Liver (tissue), 9 donors: ENCODE data around the gene LIN9. TPM values are rescaled to one million over a fixed set of nuclear protein-coding genes. Genes with fewer than 3 reads are reported as not detected.
A peak's percentile ranks its signal among the peaks of the same experiment; 100 is the strongest.

Experiments used
- DNase-seq: peaks from one replicate; pipeline ENCODE4 v3.0.0-alpha.2; 2017; ENCODE audit warnings: low spot score
- H3K27ac ChIP-seq, 2 donors: one replicate each; pipeline ENCODE4 v1.7.0; 2013; ENCODE audit warnings: inconsistent platforms in 2 of 2, low read length in 2 of 2, control low read depth in 1 of 2, low read depth in 1 of 2, mild to moderate bottlenecking in 1 of 2
- H3K27me3 ChIP-seq, 4 donors: one replicate each; pipeline versions ENCODE4 v1.6.1 to v1.7.0; 2013; ENCODE audit warnings: low read length in 3 of 4, inconsistent platforms in 1 of 4, mild to moderate bottlenecking in 1 of 4, moderate library complexity in 1 of 4; ENCODE audit not compliant: control insufficient read depth in 4 of 4, insufficient read depth in 4 of 4
- H3K36me3 ChIP-seq, 4 donors: one replicate each; pipeline versions ENCODE4 v1.6.1 to v1.7.0; 2013; ENCODE audit warnings: low read length in 3 of 4, mild to moderate bottlenecking in 3 of 4, low read depth in 1 of 4, moderate library complexity in 1 of 4; ENCODE audit not compliant: control insufficient read depth in 4 of 4, insufficient read depth in 3 of 4
- H3K4me1 ChIP-seq, 4 donors: one replicate each; pipeline versions ENCODE4 v1.6.1 to v1.7.0; 2013; ENCODE audit warnings: low read length in 3 of 4, mild to moderate bottlenecking in 3 of 4, moderate library complexity in 1 of 4; ENCODE audit not compliant: control insufficient read depth in 4 of 4, insufficient read depth in 4 of 4
- H3K4me3 ChIP-seq, 3 donors: one replicate each; pipeline versions ENCODE4 v1.6.1 to v1.7.0; 2013; ENCODE audit warnings: low read length in 3 of 3, control low read depth in 1 of 3, low read depth in 1 of 3, mild to moderate bottlenecking in 1 of 3
- H3K9ac ChIP-seq, 2 donors: one replicate each; pipeline ENCODE4 v1.7.0; 2013; ENCODE audit warnings: low read length in 2 of 2, mild to moderate bottlenecking in 2 of 2, moderate library complexity in 2 of 2, control low read depth in 1 of 2, low read depth in 1 of 2
- H3K9me3 ChIP-seq, 4 donors: one replicate each; pipeline versions ENCODE4 v1.6.1 to v1.7.0; 2013; ENCODE audit warnings: low read length in 3 of 4; ENCODE audit not compliant: control insufficient read depth in 4 of 4
- EGR1 ChIP-seq, 2 donors: IDR thresholded peaks; 2 replicates each; pipeline ENCODE4 v1.6.1; 2016 to 2018; ENCODE audit warnings: antibody characterized with exemption in 2 of 2, low read depth in 2 of 2
- FOXA1 ChIP-seq: IDR thresholded peaks from 2 replicates; pipeline ENCODE4 v1.6.1; 2016; ENCODE audit warnings: antibody characterized with exemption
- FOXA2 ChIP-seq: IDR thresholded peaks from 2 replicates; pipeline ENCODE4 v1.6.1; 2016; ENCODE audit warnings: antibody characterized with exemption
- GABPA ChIP-seq, 2 donors: IDR thresholded peaks in 1 of 2; conservative IDR thresholded peaks in 1 of 2; 2 replicates each; pipeline ENCODE4 v1.6.1; 2016; ENCODE audit warnings: antibody characterized with exemption in 2 of 2, mild to moderate bottlenecking in 1 of 2, moderate library complexity in 1 of 2
- HNF4A ChIP-seq, 2 donors: conservative IDR thresholded peaks; 2 replicates each; pipeline ENCODE4 v1.6.1; 2016; ENCODE audit warnings: antibody characterized with exemption in 2 of 2, mild to moderate bottlenecking in 2 of 2
- HNF4G ChIP-seq: IDR thresholded peaks from 2 replicates; pipeline ENCODE4 v1.6.1; 2016; ENCODE audit warnings: antibody characterized with exemption
- JUND ChIP-seq, 2 donors: IDR thresholded peaks; 2 replicates each; pipeline ENCODE4 v1.6.1; 2016; ENCODE audit warnings: antibody characterized with exemption in 2 of 2
- NR2F2 ChIP-seq: IDR thresholded peaks from 2 replicates; pipeline ENCODE4 v1.6.1; 2016; ENCODE audit warnings: antibody characterized with exemption
- RAD21 ChIP-seq, 2 donors: IDR thresholded peaks; 2 replicates each; pipeline ENCODE4 v1.6.1; 2016; ENCODE audit warnings: antibody characterized with exemption in 2 of 2, mild to moderate bottlenecking in 2 of 2
- RXRA ChIP-seq, 2 donors: IDR thresholded peaks; 2 replicates each; pipeline ENCODE4 v1.6.1; 2017 to 2018; ENCODE audit warnings: antibody characterized with exemption in 2 of 2, mild to moderate bottlenecking in 1 of 2
- SP1 ChIP-seq: IDR thresholded peaks from 2 replicates; pipeline ENCODE4 v1.6.1; 2018; ENCODE audit warnings: antibody characterized with exemption, mild to moderate bottlenecking
- TAF1 ChIP-seq: conservative IDR thresholded peaks from 2 replicates; pipeline ENCODE4 v1.6.1; 2016; ENCODE audit warnings: antibody characterized with exemption, mild to moderate bottlenecking
- YY1 ChIP-seq: IDR thresholded peaks from 2 replicates; pipeline ENCODE4 v1.6.1; 2016; ENCODE audit warnings: antibody characterized with exemption, mild to moderate bottlenecking
- WGBS: extraction: QIAGEN DNeasy Blood & Tissue Kit; methylation state at CpG from one replicate; pipeline ENCODE4 v1.1.7; 2013; 5-methylcytosine and 5-hydroxymethylcytosine counted together
- polyA plus RNA-seq, 2 donors: library from polyadenylated mRNA; stranded (reverse) in 1 of 2; unstranded in 1 of 2; fragments of 200-250 nt in 1 of 2; fragments of >200 nt in 1 of 2; fragmentation: Nextera tagmentation in 1 of 2; extraction: Ambion mirVana in 1 of 2; gene quantifications; one replicate each; pipeline versions ENCODE4 v1.2.1 to v1.2.3, GENCODE V29; 2013 to 2015
- total RNA-seq, 2 donors: library from RNA; depleted of rRNA; stranded (reverse); fragments of >200 nt; gene quantifications; one replicate each; pipeline ENCODE4 v1.2.3, GENCODE V29; 2014
- TF ChIP-seq, protein P1 (sequence below): fragments of 150-350 bp; IDR thresholded peaks from 2 replicates; pipeline ENCODE4 v1.5.1; 2017; ENCODE audit warnings: improper control_type of control experiment, low read depth, low read length; ENCODE audit not compliant: missing input control
- TF ChIP-seq, protein P2 (sequence below): IDR thresholded peaks from 2 replicates; pipeline ENCODE4 v1.6.1; 2016; ENCODE audit warnings: antibody characterized with exemption, mild to moderate bottlenecking
- TF ChIP-seq, protein P3 (sequence below): IDR thresholded peaks from 2 replicates; pipeline ENCODE4 v1.6.1; 2016; ENCODE audit warnings: antibody characterized with exemption
- TF ChIP-seq, protein P4 (sequence below): IDR thresholded peaks from 2 replicates; pipeline ENCODE4 v1.6.1; 2016; ENCODE audit warnings: antibody characterized with exemption
- TF ChIP-seq, protein P5 (sequence below): IDR thresholded peaks from 2 replicates; pipeline ENCODE4 v1.6.1; 2016; ENCODE audit warnings: antibody characterized with exemption
- donor health status: healthy.
- donor health status: healthy.
- donor health status: healthy.
- donor health status: healthy.
- donor health status: healthy.

The LIN9 gene
- total and polyA plus RNA-seq, 4 donors = 0.50 to 7.9 (median 1.00) TPM

DNA sequence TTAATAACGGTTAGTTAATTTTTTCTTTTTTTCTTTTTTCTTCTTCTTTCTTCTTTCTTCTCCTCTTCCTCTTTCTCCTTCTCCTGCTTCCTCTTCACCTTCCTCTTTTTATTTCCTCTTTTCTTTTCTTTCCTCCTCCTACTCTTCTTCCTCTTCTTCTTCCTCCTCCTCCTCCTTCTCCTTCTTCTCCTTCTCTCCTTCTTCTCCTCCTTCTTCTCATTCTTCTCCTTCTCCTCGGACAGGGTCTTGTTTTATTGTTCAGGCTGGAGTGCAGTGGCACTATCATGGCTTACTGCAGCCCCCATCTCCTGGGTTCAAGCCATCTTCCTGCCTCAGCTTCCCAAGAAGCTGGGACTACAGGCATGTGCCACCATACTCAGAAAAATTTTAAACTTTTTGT, 109.0 kb downstream of the LIN9 start:
- no peak for DNase-seq
- Histone ChIP-seq H3K4me3 (no peak overlapping the region), H3K36me3 (no peaks in the 10 kb centered on the region), H3K9ac (no peak overlapping the region), H3K4me1 (no peaks in the 10 kb centered on the region), H3K27ac (no peak overlapping the region), H3K9me3 (no peaks in the 10 kb centered on the region), H3K27me3 (no peaks in the 10 kb centered on the region)
- TF ChIP-seq HNF4A (conservative IDR thresholded peaks at IDR 0.05) = no peak
- TF ChIP-seq TAF1 = no peak
- TF ChIP-seq, protein P1, sequence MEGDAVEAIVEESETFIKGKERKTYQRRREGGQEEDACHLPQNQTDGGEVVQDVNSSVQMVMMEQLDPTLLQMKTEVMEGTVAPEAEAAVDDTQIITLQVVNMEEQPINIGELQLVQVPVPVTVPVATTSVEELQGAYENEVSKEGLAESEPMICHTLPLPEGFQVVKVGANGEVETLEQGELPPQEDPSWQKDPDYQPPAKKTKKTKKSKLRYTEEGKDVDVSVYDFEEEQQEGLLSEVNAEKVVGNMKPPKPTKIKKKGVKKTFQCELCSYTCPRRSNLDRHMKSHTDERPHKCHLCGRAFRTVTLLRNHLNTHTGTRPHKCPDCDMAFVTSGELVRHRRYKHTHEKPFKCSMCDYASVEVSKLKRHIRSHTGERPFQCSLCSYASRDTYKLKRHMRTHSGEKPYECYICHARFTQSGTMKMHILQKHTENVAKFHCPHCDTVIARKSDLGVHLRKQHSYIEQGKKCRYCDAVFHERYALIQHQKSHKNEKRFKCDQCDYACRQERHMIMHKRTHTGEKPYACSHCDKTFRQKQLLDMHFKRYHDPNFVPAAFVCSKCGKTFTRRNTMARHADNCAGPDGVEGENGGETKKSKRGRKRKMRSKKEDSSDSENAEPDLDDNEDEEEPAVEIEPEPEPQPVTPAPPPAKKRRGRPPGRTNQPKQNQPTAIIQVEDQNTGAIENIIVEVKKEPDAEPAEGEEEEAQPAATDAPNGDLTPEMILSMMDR = no peak
- WGBS = 65% methylated on average over 2 of the region's 2 CpGs

DNA sequence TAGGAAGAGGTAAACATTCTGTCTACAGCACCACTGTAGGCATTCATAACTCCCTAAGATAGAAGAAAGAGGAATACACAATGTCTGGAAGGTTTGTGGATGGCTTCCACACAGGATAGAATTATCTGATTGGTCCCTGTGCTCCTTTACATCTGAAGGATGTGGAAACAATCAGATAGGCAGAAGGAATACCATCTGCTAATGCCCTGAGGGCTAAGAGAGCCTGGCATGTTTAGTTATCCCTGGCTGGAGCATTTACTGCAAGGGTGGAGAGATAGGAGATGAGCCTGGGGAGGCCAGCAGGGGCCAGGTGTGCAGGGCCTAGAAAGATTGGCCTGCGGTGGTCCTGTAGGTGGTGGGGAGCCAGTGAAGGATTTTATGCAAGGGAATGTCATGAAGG, 113.8 kb downstream of the LIN9 start:
- DNase-seq = no peak
- no peak overlapping the region for H3K27ac ChIP-seq
- H3K4me3 ChIP-seq = no peak overlapping the region
- no peaks in the 10 kb centered on the region for H3K9me3 ChIP-seq
- no peaks in the 10 kb centered on the region for H3K36me3 ChIP-seq
- 74% methylated on average over 1 of the region's 1 CpG for WGBS
- H3K9ac ChIP-seq = no peak overlapping the region
- TF ChIP-seq HNF4A (conservative IDR thresholded peaks at IDR 0.05) (no peak), TAF1 (no peak), SP1 (no peak), EGR1 (IDR thresholded peaks at IDR 0.05; ENCODE audit: low read depth in 2 of 2) (no peak), YY1 (no peak), JUND (IDR thresholded peaks at IDR 0.05) (no peak), FOXA2 (no peak), RAD21 (IDR thresholded peaks at IDR 0.05) (no peak), HNF4G (no peak)
- no peaks in the 10 kb centered on the region for H3K4me1 ChIP-seq
- H3K27me3 ChIP-seq = no peaks in the 10 kb centered on the region

DNA sequence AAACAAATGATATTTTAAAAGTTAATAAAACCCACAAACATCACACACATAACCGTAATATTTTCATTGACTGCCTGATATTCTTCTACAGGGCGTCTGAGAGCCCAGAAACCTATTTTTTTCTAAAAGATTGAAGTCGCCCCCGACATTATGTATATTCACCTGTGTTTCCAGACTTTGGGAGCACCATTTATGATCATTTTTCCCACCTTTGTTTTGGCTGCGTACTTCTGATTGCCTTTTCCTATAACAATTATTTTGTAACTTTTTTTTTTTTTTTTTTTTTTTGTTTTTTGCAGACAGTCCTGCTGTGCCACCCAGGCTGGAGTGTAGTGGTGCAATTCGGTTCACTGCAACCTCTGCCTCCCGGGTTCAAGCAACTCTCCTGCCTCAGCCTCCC, 121.6 kb downstream of the LIN9 start:
- 93% methylated on average over 7 of the region's 7 CpGs for WGBS
- Histone ChIP-seq H3K9me3 (no peaks in the 10 kb centered on the region), H3K27me3 (no peaks in the 10 kb centered on the region), H3K9ac (no peak overlapping the region), H3K4me1 (peaks cover 1 to 20% (median 12%) of the 10 kb centered on the region in 4 donors), H3K4me3 (peak overlapping the region in 2 of 3 donors; percentile 76 to 95), H3K36me3 (no peaks in the 10 kb centered on the region), H3K27ac (no peak overlapping the region)
- DNase-seq = no peak
- no peak for TF ChIP-seq JUND (IDR thresholded peaks at IDR 0.05)
- TF ChIP-seq HNF4A (conservative IDR thresholded peaks at IDR 0.05) = no peak
- no peak for TF ChIP-seq EGR1 (IDR thresholded peaks at IDR 0.05; ENCODE audit: low read depth in 2 of 2)
- no peak for TF ChIP-seq TAF1
- no peak for TF ChIP-seq FOXA1
- no peak for TF ChIP-seq GABPA (IDR thresholded peaks at IDR 0.05 in 1 of 2, conservative IDR thresholded peaks at IDR 0.05 in 1 of 2)
- TF ChIP-seq NR2F2 = no peak
- no peak for TF ChIP-seq YY1
- TF ChIP-seq SP1 = no peak
- TF ChIP-seq, protein P2, sequence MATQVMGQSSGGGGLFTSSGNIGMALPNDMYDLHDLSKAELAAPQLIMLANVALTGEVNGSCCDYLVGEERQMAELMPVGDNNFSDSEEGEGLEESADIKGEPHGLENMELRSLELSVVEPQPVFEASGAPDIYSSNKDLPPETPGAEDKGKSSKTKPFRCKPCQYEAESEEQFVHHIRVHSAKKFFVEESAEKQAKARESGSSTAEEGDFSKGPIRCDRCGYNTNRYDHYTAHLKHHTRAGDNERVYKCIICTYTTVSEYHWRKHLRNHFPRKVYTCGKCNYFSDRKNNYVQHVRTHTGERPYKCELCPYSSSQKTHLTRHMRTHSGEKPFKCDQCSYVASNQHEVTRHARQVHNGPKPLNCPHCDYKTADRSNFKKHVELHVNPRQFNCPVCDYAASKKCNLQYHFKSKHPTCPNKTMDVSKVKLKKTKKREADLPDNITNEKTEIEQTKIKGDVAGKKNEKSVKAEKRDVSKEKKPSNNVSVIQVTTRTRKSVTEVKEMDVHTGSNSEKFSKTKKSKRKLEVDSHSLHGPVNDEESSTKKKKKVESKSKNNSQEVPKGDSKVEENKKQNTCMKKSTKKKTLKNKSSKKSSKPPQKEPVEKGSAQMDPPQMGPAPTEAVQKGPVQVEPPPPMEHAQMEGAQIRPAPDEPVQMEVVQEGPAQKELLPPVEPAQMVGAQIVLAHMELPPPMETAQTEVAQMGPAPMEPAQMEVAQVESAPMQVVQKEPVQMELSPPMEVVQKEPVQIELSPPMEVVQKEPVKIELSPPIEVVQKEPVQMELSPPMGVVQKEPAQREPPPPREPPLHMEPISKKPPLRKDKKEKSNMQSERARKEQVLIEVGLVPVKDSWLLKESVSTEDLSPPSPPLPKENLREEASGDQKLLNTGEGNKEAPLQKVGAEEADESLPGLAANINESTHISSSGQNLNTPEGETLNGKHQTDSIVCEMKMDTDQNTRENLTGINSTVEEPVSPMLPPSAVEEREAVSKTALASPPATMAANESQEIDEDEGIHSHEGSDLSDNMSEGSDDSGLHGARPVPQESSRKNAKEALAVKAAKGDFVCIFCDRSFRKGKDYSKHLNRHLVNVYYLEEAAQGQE = no peak
- TF ChIP-seq, protein P1 = no peak
- TF ChIP-seq HNF4G = no peak
- no peak for TF ChIP-seq FOXA2
- TF ChIP-seq, protein P3, sequence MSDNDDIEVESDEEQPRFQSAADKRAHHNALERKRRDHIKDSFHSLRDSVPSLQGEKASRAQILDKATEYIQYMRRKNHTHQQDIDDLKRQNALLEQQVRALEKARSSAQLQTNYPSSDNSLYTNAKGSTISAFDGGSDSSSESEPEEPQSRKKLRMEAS = no peak
- TF ChIP-seq, protein P4, sequence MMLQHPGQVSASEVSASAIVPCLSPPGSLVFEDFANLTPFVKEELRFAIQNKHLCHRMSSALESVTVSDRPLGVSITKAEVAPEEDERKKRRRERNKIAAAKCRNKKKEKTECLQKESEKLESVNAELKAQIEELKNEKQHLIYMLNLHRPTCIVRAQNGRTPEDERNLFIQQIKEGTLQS = no peak
- no peak for TF ChIP-seq RXRA (IDR thresholded peaks at IDR 0.05)
- TF ChIP-seq RAD21 (IDR thresholded peaks at IDR 0.05) = no peak
- TF ChIP-seq, protein P5, sequence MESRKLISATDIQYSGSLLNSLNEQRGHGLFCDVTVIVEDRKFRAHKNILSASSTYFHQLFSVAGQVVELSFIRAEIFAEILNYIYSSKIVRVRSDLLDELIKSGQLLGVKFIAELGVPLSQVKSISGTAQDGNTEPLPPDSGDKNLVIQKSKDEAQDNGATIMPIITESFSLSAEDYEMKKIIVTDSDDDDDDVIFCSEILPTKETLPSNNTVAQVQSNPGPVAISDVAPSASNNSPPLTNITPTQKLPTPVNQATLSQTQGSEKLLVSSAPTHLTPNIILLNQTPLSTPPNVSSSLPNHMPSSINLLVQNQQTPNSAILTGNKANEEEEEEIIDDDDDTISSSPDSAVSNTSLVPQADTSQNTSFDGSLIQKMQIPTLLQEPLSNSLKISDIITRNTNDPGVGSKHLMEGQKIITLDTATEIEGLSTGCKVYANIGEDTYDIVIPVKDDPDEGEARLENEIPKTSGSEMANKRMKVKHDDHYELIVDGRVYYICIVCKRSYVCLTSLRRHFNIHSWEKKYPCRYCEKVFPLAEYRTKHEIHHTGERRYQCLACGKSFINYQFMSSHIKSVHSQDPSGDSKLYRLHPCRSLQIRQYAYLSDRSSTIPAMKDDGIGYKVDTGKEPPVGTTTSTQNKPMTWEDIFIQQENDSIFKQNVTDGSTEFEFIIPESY = no peak
